ENCODE measurements around the gene CEPT1. TPM values are rescaled to one million over a fixed set of nuclear protein-coding genes. Genes with fewer than 3 reads are reported as not detected.

CEPT1 gene
- total and polyA plus RNA-seq, 9 of the 15 experiments (the other 6 are each of a cell fraction or from before 2014, with no cell fraction given) = 24.4 to 72.6 (median 42.4) TPM

DNA sequence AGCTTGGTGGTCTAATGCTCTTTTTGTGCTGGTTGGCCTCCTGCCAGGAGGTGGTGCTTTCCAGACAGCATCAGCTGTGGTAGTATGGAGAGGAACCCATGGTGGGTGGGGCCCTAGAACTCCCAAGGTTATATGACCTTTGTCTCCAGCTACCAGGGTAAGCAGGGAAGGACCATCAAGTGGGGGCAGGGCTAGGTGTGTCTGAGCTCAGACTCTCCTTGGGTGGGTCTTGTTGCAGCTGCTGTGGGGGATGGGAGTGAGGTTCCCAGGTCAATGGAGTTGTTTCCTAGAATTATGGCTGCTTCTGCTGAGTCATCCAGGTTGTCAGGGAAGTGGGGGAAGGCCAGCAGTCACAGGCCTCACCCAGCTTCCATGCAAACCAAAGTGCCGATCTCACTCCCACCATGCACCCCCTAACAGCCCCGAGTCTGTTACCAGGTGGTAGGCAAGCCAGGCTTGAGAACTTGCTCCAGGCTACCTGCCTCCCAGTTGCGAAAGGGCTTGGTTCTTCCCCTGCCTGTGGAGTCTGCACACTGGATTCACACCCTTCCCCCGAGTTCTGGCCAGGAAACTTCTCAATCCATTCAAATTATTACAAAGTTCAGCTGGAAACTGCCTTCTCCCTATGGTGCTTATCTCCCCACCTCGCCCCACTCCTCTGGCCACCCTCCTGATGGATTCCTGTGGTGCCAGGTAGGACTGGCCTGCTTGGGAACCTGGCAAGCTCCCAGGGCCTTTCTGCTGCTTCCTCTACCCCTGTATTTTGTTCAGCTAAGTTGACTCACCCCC lies 38.0 kb upstream of the CEPT1 start (continued):
- TF ChIP-seq, protein P1, sequence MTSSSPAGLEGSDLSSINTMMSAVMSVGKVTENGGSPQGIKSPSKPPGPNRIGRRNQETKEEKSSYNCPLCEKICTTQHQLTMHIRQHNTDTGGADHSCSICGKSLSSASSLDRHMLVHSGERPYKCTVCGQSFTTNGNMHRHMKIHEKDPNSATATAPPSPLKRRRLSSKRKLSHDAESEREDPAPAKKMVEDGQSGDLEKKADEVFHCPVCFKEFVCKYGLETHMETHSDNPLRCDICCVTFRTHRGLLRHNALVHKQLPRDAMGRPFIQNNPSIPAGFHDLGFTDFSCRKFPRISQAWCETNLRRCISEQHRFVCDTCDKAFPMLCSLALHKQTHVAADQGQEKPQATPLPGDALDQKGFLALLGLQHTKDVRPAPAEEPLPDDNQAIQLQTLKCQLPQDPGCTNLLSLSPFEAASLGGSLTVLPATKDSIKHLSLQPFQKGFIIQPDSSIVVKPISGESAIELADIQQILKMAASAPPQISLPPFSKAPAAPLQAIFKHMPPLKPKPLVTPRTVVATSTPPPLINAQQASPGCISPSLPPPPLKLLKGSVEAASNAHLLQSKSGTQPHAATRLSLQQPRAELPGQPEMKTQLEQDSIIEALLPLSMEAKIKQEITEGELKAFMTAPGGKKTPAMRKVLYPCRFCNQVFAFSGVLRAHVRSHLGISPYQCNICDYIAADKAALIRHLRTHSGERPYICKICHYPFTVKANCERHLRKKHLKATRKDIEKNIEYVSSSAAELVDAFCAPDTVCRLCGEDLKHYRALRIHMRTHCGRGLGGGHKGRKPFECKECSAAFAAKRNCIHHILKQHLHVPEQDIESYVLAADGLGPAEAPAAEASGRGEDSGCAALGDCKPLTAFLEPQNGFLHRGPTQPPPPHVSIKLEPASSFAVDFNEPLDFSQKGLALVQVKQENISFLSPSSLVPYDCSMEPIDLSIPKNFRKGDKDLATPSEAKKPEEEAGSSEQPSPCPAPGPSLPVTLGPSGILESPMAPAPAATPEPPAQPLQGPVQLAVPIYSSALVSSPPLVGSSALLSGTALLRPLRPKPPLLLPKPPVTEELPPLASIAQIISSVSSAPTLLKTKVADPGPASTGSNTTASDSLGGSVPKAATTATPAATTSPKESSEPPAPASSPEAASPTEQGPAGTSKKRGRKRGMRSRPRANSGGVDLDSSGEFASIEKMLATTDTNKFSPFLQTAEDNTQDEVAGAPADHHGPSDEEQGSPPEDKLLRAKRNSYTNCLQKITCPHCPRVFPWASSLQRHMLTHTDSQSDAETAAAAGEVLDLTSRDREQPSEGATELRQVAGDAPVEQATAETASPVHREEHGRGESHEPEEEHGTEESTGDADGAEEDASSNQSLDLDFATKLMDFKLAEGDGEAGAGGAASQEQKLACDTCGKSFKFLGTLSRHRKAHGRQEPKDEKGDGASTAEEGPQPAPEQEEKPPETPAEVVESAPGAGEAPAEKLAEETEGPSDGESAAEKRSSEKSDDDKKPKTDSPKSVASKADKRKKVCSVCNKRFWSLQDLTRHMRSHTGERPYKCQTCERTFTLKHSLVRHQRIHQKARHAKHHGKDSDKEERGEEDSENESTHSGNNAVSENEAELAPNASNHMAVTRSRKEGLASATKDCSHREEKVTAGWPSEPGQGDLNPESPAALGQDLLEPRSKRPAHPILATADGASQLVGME (CRISPR knock-in tag; IDR thresholded peaks at IDR 0.05) = no peak
- TF ChIP-seq TAF1 (IDR thresholded peaks at IDR 0.05; ENCODE audit: control insufficient read depth, extremely low read depth, insufficient read depth, low read length, severe bottlenecking) = no peak
- TF ChIP-seq C11orf30 (IDR thresholded peaks at IDR 0.05; ENCODE audit: low read depth) = peak; percentile 96
- peak; percentile 79 for TF ChIP-seq STAT5A (IDR thresholded peaks at IDR 0.05; ENCODE audit: borderline replicate concordance, low read length)
- TF ChIP-seq, protein P2, sequence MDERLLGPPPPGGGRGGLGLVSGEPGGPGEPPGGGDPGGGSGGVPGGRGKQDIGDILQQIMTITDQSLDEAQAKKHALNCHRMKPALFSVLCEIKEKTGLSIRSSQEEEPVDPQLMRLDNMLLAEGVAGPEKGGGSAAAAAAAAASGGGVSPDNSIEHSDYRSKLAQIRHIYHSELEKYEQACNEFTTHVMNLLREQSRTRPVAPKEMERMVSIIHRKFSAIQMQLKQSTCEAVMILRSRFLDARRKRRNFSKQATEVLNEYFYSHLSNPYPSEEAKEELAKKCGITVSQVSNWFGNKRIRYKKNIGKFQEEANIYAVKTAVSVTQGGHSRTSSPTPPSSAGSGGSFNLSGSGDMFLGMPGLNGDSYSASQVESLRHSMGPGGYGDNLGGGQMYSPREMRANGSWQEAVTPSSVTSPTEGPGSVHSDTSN (CRISPR knock-in tag; IDR thresholded peaks at IDR 0.05; ENCODE audit: low read depth) = no peak
- TF ChIP-seq, protein P2 (tag; conservative IDR thresholded peaks at IDR 0.05; ENCODE audit: low read depth) = no peak
- peak; percentile 84 for TF ChIP-seq ESRRA (IDR thresholded peaks at IDR 0.05; ENCODE audit: borderline replicate concordance, low read depth)
- TF ChIP-seq NFE2 (IDR thresholded peaks at IDR 0.05; ENCODE audit: low read depth) = peak; percentile 97
- TF ChIP-seq, protein P3, sequence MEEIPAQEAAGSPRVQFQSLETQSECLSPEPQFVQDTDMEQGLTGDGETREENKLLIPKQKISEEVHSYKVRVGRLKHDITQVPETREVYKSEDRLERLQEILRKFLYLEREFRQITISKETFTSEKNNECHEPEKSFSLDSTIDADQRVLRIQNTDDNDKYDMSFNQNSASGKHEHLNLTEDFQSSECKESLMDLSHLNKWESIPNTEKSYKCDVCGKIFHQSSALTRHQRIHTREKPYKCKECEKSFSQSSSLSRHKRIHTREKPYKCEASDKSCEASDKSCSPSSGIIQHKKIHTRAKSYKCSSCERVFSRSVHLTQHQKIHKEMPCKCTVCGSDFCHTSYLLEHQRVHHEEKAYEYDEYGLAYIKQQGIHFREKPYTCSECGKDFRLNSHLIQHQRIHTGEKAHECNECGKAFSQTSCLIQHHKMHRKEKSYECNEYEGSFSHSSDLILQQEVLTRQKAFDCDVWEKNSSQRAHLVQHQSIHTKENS (CRISPR knock-in tag; IDR thresholded peaks at IDR 0.05) = no peak
- TF ChIP-seq, protein P4, sequence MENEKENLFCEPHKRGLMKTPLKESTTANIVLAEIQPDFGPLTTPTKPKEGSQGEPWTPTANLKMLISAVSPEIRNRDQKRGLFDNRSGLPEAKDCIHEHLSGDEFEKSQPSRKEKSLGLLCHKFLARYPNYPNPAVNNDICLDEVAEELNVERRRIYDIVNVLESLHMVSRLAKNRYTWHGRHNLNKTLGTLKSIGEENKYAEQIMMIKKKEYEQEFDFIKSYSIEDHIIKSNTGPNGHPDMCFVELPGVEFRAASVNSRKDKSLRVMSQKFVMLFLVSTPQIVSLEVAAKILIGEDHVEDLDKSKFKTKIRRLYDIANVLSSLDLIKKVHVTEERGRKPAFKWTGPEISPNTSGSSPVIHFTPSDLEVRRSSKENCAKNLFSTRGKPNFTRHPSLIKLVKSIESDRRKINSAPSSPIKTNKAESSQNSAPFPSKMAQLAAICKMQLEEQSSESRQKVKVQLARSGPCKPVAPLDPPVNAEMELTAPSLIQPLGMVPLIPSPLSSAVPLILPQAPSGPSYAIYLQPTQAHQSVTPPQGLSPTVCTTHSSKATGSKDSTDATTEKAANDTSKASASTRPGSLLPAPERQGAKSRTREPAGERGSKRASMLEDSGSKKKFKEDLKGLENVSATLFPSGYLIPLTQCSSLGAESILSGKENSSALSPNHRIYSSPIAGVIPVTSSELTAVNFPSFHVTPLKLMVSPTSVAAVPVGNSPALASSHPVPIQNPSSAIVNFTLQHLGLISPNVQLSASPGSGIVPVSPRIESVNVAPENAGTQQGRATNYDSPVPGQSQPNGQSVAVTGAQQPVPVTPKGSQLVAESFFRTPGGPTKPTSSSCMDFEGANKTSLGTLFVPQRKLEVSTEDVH (IDR thresholded peaks at IDR 0.05; ENCODE audit: low read depth, partially characterized antibody) = no peak
- TF ChIP-seq ARID2 (IDR thresholded peaks at IDR 0.05) = no peak
- TF ChIP-seq, protein P5, sequence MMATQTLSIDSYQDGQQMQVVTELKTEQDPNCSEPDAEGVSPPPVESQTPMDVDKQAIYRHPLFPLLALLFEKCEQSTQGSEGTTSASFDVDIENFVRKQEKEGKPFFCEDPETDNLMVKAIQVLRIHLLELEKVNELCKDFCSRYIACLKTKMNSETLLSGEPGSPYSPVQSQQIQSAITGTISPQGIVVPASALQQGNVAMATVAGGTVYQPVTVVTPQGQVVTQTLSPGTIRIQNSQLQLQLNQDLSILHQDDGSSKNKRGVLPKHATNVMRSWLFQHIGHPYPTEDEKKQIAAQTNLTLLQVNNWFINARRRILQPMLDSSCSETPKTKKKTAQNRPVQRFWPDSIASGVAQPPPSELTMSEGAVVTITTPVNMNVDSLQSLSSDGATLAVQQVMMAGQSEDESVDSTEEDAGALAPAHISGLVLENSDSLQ (IDR thresholded peaks at IDR 0.05) = 0 out of 2 replicates have a peak, but pooled peaks have one; percentile 22

All from K562 (cell line).